GM12891 (cell line): Measurements from ENCODE around the gene PCNX1.

Source experiments
- POLR2A ChIP-seq: IDR thresholded peaks from 2 replicates; pipeline ENCODE4 v1.6.1; 2011; ENCODE audit warnings: low read depth, low read length, control low read depth
- POLR2AphosphoS5 ChIP-seq: IDR thresholded peaks from 2 replicates; pipeline ENCODE4 v1.6.1; 2011; ENCODE audit warnings: low read depth, low read length, control low read depth

DNA sequence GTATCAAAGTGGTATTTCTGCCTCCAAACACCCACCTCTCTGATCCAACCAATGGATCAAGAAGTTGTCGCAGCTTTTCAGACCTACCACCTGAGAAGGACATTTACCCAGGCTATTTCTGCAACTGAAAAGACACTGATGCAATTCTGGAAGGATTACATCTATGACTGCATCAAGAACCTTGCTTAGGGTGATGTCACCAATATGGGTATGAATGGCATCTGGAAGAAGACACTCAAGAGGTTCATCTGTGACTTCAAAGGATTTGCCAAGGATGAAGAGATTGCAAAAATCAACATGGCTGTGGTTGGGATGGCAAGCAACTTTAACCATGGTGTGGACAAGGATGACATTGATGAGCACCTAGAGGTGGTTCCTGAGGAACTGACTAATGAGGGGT, 154.2 kb downstream of the PCNX1 start:
- TF ChIP-seq POLR2A, result no peak
- no peak for TF ChIP-seq POLR2AphosphoS5
